Activated naive CD4-positive, alpha-beta T cell treated with anti-CD3 and anti-CD28 coated beads, Interleukin-2, amount 50 U/mL, for 16 hours (primary cell): ENCODE results near the gene PDCD7.
"Not testable (repeated sequence)": the region's sequence is repeated elsewhere in the genome, so short reads cannot be mapped to it uniquely, and the experiment has no call there.

Experiments
- DNase-seq: peaks from one replicate; pipeline ENCODE4 v3.0.0-alpha.2; 2020

Gene PDCD7, protein sequence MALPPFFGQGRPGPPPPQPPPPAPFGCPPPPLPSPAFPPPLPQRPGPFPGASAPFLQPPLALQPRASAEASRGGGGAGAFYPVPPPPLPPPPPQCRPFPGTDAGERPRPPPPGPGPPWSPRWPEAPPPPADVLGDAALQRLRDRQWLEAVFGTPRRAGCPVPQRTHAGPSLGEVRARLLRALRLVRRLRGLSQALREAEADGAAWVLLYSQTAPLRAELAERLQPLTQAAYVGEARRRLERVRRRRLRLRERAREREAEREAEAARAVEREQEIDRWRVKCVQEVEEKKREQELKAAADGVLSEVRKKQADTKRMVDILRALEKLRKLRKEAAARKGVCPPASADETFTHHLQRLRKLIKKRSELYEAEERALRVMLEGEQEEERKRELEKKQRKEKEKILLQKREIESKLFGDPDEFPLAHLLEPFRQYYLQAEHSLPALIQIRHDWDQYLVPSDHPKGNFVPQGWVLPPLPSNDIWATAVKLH

DNA sequence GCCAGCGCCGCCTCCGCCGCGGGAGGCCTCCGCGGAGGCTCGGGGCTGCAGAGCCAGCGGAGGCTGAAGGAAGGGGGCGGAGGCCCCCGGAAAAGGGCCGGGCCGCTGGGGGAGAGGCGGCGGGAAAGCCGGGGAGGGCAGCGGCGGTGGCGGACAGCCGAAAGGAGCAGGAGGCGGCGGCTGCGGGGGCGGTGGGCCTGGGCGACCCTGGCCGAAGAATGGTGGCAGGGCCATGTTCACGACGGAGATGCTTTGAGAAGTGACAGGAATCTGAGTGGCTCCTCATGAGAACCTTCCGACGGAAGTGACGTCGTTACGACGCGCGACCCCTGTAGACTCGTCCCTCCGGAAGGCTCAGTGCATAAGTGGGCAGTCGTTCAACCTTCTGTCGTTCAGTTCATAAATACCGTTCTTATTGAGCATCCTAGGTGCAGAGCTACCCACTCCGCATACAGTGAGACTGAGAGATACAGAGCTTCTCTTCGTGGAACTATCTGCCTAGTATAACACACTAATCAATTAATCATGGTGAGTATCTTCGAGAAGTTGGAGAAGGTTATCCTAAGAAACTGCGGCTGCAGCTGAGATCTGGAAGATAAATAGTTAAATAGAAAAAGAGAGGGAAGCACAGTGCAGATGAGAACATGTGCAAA is at the start of gene PDCD7:
Gene PDCD7 (minus strand): TSS at position 261 of the 653 bp plus-strand sequence. CDS start 27 bp downstream, at position 234.
- peak; percentile 83 for DNase-seq

DNA sequence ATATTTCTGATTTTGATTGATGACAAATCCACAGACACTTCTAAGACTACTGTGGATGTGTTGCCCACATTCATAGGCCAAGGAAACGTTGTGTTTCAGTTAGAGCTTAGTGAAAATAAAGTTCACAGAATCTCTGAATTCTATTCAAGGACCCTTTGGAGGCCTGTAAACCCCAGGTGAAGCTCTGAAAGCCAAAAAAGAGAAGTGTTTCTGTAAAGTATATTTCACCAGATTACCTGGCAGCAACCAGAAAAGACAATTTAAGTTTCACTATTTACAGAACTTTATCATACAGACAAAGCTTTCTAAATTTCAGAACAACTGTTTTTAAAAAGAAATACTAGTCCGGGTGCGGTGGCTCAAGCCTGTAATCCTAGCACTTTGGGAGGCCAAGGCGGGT is 48.9 kb upstream of the PDCD7 start:
- DNase-seq = no peak

DNA sequence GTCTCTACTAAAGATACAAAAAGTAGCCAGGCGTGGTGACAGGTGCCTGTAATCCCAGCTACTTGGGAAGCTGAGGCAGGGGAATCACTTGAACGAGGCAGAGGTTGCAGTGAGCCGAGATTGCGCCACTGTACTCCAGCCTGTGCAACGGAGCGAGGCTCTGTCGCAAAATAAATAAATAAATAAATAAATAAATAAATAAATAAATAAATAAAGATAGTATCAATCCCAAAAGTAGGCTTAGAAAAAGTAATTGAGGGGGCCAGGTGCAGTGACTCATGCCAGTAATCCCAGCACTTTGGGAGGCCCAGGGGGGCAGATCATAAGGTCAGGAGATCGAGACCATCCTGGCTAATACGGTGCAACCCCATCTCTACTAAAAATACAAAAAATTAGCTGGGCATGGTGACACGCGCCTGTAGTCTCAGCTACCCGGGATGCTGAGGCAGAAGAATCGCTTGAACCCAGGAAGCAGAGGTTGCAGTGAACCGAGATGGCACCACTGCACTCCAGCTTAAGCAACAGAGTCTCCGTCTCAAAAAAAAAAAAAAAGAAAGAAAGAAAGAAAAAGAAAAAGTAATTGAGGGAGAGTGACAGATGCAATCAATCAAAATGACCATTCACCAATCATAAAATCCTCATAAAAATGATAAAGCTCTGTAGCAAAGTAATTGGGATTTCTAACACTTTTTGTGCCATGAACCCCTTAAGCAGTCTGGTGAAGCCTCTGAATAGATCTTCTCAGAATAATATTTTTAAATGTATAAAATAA is 48.2 kb upstream of the PDCD7 start:
- DNase-seq = not testable (repeated sequence)

DNA sequence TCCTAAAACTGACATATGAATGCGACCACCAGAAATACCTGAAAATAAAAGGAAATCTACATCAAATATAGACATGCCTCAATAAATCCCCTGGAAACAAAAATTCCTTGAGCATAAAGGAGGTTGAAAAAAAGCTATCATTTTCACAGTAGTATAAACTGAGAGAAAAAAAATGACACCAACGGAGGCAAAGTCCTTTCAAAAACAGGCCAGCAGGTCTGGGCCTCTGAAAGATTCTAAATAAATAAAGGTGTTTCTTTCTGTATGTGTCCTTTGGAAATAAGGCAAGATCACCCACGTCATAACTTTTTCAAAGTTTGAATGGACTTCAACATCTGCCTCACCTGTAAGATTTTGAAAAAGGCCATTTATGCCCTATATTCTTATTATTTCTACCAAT is 46.6 kb upstream of the PDCD7 start:
- no peak for DNase-seq

DNA sequence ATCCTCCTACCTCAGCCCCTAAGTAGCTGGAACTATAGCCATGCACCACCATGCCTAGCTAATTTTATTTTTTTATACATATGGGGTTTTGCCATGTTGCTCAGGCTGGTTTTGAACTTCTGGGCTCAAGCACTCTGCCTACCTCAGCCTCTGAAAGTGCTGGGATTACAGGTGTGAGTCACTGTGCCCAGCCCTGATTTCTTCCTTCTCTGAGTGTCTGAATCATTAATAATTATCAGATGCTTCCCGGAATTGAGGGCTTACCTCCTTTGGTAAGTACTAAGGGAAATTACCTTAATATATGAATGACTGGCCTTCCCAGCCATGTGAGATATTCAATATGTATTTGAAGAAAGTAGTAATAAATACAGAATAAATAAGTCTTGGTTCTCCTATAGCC is 44.3 kb upstream of the PDCD7 start:
- no peak for DNase-seq

DNA sequence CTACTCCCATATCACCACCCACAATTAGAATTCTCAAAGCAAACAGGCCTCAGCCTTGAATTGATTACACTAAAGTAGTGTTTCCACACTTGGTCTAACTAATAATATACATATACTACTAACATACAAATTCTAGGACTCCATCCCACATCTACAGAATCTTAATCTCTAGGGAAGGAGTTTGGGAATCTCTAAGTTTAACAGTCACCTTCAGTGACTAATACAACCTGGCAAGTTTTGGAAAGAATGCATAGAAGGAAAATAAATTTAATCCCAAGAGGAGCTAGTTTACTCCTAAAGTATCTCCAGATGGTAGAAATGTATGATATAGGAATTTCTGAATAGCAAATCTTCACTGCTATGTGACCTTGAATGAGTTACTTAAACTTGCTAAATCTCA is 42.4 kb upstream of the PDCD7 start:
- no peak for DNase-seq

DNA sequence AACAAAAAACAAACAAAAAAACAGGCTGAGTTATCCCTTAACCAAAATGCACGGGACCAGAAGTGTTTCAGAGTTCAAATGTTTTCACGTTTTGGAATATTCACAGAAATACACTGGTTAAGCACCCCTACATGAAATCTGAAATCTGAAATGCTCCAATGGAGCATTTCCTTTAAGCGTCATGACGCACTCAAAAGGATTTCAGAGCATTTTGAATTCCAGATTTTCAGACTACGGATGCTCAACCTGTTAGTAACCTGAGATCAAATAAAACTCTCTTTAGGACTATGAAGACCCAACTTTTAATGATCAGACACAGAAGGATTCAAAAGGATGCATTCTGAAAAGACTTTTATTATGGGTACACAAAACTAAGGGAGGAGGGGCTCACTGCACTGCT is 41.9 kb upstream of the PDCD7 start:
- DNase-seq = no peak

DNA sequence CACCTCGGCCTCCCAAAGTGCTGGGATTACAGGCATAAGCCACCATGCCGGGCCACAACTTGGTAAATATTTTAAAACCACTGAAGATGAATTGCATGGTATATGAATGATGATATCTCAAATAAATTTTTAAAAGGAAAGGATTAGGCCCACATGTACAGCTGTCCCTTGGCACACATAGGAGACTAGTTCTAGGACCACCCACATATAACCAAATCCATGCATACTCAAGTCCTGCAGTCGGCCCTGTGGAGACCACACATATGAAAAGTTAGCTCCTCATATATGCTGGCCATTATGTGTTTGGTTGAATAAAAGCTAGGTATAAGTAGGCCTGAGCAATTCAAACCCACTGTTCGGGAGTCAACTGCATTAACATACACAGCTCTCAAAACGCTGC is 40.9 kb upstream of the PDCD7 start:
- no peak for DNase-seq

DNA sequence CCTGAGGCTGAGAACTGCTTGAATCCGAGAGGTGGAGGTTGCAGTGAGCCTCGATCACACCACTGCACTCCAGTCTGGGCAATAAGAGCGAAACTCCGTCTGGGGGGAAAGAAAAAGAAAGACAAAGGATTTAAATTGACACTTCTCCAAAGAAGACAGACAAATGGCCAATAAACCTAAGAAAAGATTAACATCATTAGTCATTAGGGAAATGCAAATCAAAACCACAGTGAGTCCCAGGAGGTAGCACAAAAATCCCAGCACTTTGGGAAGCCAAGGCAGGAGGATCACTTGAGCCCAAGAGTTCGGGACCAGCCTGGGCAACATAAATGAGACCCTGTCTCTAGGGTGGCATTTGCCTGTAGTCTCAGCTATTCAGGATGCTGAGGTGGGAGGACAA is 38.9 kb upstream of the PDCD7 start:
- DNase-seq = no peak

DNA sequence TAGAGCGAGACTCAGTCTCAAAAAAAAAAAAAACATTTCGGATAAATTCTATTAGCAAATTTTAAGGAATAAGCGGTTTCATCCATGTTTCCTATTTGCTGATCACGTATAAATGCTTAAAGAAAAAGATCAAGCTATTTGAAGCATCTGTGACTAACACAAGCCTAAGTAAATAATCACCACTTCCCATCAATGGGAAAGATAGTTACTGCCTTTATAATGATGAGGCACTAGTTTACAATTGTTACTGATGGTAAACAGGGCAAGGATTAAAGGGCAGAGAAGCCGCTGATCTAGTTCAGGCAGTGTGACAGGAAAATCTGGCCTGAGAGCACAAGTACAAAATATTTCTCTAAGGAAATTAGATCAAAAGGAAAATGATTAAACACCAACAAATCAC is 37.8 kb upstream of the PDCD7 start:
- DNase-seq = no peak

DNA sequence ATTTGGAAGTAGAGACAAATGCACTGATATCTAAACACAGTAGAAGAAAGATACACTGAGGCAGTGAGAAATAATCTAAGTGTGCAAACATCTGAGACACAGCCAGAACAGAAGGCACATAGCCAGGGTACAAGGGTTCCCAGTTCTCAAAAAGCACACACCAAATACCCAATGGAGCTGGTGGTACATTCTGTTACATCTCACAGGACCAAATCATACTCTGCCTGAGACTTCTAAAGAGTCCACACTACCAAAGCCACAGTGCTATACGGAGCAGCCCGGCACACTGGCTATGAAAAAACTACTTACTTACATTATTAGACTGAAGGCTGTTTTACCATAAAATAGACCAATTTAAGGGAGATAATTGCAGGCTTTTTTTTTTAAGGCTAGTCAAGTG is 32.3 kb upstream of the PDCD7 start:
- DNase-seq = no peak

DNA sequence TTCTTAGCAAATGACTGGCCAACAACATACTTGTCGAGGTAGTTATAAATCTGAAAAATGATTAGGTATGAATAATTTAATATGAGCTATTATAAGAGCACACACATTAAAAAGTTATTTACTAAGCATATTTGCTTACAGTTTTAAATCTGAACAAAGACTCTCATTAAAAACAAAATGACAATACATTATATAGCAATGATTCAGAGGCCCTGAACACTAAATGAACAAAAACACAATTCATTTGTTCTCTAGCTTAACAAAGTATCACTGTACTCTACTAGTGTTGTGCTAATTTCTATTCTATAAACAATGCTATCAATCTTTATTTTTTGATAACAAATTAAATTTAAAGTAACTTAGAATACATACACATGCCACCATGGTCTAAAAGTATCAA is 30.5 kb upstream of the PDCD7 start:
- DNase-seq = no peak

DNA sequence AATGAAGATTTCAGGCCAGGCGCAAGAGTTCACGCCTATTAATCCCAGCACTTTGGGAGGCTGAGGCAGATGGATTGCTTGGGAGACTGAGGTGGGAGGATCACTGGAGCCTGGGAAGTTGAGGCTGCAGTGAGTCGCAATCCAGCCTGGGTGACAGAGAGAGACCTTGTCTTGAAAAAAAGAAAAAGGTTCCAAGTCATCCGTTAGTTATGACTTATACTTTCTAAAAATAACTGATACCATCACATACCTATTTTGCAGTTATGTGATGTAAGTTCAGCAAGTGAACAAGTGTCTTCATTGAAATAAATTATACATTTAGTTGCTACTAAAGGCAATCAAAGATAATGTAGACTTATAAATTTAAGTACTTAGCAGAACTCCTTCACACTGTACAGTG is 29.4 kb upstream of the PDCD7 start:
- no peak for DNase-seq

DNA sequence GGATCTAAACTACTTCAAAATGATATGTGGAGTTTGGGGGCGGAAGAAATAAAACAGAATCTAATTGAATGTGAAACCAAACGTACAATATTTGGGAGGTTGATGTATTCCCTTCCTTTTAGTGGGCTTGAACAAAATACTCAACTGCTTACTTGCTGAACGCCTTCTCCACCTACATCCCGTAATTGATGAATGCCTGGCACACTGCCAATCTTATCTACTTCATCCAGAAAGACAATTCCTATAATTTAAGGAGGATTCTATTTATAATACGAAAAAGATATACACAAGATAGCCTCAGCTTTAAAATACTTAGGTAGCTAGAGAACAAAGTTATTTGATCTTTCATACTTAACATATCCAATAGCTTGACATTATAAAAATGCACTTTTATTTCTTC is 23.1 kb upstream of the PDCD7 start:
- no peak for DNase-seq

DNA sequence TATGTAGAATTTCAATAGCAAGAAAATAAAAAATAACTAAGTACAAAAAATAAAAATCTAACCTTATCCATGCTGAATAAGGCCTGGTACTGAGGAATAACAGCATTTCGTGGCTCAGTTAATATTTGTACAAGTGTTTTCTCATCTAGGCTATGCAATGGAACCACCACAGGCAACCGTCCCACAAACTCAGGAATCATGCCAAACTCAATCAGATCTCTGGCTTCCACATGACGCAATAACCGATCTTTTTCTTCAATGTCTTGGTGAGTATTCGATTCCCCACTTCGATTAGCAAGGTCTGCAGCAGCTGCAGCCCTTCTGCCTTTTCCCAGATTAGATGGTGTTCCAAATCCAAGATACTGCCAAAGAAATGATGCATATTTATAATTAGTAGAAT is 21.1 kb upstream of the PDCD7 start:
- DNase-seq = no peak

DNA sequence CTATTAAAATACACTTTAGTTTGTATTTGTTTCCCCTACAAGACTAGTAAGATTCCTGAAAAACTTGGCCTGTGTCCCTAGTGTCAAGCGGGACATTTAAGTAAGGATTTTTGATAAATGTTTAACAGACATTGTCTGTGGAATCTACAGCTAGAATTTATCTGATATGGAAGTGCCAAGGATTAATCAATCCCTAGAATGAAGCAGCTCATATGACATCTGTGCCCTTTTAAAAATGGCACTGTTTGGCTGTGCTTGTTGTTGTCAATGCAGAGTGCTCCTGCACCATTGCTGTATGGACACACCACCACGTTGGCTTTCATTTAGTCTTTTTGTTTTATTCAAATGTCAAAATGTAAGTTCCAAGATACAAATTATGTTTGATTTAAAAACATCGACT is 14.3 kb upstream of the PDCD7 start:
- DNase-seq = no peak

DNA sequence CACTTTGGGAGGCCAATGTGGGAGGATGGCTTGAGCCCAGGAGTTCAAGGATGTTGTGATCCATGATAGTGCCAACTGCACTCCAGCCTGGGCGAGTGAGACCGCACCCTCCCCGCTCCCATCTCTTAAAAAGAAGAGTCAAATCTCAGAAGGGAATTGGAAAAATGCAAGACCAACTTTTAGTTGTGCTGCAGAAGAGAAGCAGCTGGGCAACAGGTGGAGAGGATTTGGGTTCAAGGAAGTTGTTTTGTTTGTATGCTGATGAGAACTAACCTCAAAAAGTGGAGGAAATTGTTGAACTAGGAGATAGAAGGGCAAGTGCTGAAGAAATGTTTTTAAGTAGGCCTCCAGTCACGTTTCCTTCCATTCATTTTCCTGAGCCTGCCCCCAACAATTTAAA is 12.8 kb upstream of the PDCD7 start:
- no peak for DNase-seq

DNA sequence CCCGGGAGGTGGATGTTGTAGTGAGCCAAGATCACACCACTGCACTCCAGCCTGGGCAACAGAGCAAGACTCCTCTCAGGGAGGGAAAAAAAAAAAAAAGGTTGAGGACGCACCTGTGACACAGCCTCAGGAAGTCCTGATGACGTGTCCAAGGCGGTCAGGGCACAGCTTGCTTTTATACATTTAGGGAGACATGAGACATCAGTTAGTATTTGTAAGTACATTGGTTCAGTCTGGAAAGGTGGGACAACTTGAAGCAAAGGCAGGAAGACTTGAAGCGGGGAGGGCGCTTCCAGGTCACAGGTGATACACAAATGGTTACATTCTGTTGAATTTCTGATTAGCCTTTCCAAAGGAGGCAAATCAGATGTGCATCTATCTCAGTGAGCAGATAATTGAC is 5.0 kb upstream of the PDCD7 start:
- DNase-seq = not testable (repeated sequence)

DNA sequence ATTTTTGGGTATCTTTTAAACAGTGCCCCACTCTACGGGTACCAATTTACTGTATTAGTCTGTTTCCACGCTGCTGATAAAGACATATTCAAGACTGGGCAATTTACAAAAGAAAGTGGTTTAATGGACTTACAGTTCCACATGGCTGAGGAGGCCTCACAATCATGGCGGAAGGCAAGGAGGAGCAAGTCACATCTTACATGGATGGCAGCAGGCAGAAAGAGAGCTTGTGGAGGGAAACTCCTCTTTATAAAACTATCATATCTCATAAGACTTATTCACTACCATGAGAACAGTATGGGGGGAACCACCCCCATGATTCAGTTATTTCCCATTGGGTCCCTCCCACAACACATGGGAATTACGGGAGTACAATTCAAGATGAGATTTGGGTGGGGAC is 4.3 kb upstream of the PDCD7 start:
- not testable (repeated sequence) for DNase-seq

DNA sequence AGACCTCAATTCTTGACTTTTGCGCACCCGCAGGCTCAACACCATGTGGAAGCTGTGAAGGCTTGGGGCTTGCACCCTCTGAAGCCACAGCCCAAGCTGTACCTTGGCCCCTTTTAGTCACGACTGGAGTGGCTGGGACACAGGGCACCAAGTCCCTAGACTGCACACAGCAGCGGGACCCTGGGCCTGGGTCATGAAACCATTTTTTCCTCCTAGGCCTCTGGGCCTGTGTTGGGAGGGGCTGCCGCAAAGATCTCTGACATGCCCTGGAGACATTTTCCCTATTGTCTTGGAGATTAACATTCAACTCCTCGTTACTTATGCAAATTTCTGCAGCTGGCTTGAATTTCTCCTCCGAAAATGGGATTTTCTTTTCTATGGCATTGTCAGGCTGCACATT is 3.5 kb upstream of the PDCD7 start:
- not testable (repeated sequence) for DNase-seq

DNA sequence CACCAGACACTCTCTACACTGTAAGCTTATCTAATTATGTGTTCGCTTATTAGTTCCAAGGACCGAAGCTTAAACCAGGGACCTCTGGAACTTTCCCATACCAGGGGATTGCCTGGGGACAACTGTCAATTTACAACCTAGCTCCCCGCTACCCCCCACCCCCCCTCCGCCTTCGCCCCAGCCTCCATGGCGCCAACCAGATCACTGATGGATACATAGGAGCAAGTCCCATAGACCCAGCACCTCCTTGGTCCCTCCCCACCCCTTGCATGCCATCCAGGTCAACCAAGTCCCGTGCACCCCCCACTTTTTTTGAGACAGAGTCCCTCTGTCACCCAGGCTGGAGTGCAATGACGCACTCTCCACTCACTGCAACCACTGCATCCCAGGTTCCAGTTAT is 930 bp upstream of the PDCD7 start:
- no peak for DNase-seq

DNA sequence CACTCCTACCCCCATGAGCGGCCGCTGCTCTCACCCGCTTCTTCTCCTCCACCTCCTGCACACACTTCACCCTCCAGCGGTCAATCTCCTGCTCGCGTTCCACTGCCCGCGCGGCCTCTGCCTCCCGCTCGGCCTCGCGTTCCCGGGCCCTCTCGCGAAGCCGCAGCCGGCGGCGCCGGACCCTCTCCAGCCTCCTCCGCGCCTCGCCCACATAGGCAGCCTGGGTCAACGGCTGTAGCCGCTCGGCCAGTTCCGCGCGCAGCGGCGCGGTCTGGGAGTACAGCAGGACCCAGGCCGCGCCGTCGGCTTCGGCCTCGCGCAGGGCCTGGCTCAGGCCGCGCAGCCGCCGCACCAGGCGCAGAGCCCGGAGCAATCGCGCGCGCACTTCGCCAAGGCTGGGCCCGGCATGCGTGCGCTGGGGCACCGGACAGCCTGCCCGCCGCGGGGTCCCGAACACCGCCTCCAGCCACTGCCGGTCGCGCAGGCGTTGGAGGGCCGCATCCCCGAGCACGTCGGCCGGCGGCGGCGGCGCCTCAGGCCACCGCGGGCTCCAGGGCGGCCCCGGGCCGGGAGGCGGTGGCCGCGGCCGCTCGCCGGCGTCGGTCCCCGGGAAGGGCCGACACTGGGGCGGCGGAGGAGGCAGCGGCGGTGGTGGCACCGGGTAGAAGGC is 595 bp downstream of the PDCD7 start:
- DNase-seq = peak; percentile 23

DNA sequence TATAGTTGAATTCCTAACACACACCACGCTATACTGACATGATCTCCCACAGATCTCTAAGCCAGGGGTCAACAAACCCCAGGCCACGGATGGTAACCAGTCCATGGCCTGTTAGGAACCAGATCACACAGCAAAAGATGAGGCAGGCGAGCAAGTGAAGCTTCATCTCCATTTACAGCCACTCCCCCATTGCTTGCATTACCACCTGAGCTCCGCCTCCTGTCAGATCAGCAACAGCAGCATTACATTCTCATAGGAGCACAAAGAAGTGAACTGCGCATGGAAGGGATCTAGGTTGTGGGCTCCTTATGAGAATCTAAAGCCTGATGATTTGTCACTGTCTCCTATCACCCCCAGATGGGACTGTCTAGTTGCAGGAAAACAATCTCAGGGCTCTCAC is 2.7 kb downstream of the PDCD7 start:
- DNase-seq = no peak
